ENCODE data around the gene TAF1C. TPM values are rescaled to one million over a fixed set of nuclear protein-coding genes. Genes with fewer than 3 reads are reported as not detected.

TAF1C gene
- total RNA-seq, 4 donors from 2014 or later = 23.9 to 43.7 (median 32.1) TPM

DNA sequence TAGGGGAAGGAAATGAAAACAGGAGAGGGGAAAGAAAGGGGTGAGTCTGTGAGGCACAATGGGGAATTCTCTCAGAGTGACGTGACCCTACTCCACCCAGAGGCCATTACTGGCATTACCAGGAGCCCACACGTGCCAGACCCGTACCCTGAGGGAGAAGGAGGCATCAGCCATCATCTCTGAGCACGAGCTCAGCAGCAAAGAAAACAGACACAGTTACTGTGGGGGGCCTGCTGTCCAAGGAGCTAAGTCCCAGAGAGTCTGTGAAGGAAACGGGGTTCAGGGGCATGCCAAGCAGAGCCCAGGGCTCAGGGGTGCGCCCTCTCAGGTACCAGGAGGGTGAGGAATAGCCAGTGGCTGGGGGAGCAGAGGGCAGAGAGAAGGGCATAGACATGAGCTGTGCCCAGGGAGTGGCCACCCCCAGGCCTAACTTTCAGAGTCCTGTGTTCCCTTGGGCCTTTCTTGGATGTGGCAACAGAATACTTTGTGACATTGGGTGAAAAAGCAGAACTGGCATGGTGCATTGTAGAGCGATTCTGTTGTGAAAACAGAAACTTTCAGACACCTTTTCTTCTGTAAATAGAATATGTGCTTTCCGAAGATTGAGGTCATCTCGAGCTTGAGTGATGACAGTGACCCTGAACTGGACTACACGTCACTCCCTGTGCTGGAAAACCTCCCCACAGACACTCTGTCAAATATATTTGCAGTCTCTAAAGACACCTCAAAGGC is 11.3 kb downstream of the TAF1C start:
- Histone ChIP-seq H3K4me3 (no peak overlapping the region), H3K27me3 (no peaks in the 10 kb centered on the region), H3K4me1 (peaks cover 20 to 45% (median 28%) of the 10 kb centered on the region in 3 donors), H3K9me3 (no peaks in the 10 kb centered on the region), H3K27ac (peak overlapping the region in 2 of 4 donors; percentile 14 to 85), H3K36me3 (peaks cover 11 to 27% (median 11%) of the 10 kb centered on the region in 3 donors)
- intact Hi-C loops (cut with DNase I) = no loop called here
- TF ChIP-seq, protein P1, sequence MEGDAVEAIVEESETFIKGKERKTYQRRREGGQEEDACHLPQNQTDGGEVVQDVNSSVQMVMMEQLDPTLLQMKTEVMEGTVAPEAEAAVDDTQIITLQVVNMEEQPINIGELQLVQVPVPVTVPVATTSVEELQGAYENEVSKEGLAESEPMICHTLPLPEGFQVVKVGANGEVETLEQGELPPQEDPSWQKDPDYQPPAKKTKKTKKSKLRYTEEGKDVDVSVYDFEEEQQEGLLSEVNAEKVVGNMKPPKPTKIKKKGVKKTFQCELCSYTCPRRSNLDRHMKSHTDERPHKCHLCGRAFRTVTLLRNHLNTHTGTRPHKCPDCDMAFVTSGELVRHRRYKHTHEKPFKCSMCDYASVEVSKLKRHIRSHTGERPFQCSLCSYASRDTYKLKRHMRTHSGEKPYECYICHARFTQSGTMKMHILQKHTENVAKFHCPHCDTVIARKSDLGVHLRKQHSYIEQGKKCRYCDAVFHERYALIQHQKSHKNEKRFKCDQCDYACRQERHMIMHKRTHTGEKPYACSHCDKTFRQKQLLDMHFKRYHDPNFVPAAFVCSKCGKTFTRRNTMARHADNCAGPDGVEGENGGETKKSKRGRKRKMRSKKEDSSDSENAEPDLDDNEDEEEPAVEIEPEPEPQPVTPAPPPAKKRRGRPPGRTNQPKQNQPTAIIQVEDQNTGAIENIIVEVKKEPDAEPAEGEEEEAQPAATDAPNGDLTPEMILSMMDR (IDR thresholded peaks at IDR 0.05) = peak; percentile 36 to 90 (median 74)
- TF ChIP-seq POLR2A (IDR thresholded peaks at IDR 0.05) = no peak
- WGBS, 2 donors = 29 to 41% methylated on average over 7 to 10 of the region's 10 CpGs
- no peak for DNase-seq

GRCh38 chr16:84174396-84174795 is 12.5 kb downstream of the TAF1C start:
- 61 to 74% methylated on average over 7 to 11 of the region's 11 CpGs for WGBS, 2 donors
- no peaks in the 10 kb centered on the region for H3K9me3 ChIP-seq
- H3K27ac ChIP-seq = no peak overlapping the region
- no peaks in the 10 kb centered on the region for H3K27me3 ChIP-seq
- no peak for DNase-seq
- peaks cover 20 to 41% (median 28%) of the 10 kb centered on the region in 3 donors for H3K4me1 ChIP-seq
- TF ChIP-seq, protein P1 (IDR thresholded peaks at IDR 0.05) = no peak
- no peak for TF ChIP-seq POLR2A (IDR thresholded peaks at IDR 0.05)
- peaks cover 4 to 16% (median 4%) of the 10 kb centered on the region in 3 donors for H3K36me3 ChIP-seq
- H3K4me3 ChIP-seq = no peak overlapping the region
- intact Hi-C loops (cut with DNase I) = no loop called here

- no peaks in the 10 kb centered on the region for H3K36me3 ChIP-seq
- 65 to 76% methylated on average over 9 to 10 of the region's 11 CpGs for WGBS, 2 donors
- peaks cover 0 to 3% (median 0%) of the 10 kb centered on the region in 3 donors for H3K4me1 ChIP-seq
- intact Hi-C loops (cut with DNase I) = no loop called here
- no peaks in the 10 kb centered on the region for H3K9me3 ChIP-seq
- peaks cover 0 to 5% (median 0%) of the 10 kb centered on the region in 4 donors for H3K27me3 ChIP-seq
- DNase-seq = no peak
- no peak for TF ChIP-seq POLR2A (IDR thresholded peaks at IDR 0.05)
- TF ChIP-seq, protein P1 (IDR thresholded peaks at IDR 0.05) = no peak
- H3K4me3 ChIP-seq = no peak overlapping the region
- no peak overlapping the region for H3K27ac ChIP-seq
Observed at GRCh38 chr16:84169765-84170310, 17.0 kb downstream of the TAF1C start.

DNA sequence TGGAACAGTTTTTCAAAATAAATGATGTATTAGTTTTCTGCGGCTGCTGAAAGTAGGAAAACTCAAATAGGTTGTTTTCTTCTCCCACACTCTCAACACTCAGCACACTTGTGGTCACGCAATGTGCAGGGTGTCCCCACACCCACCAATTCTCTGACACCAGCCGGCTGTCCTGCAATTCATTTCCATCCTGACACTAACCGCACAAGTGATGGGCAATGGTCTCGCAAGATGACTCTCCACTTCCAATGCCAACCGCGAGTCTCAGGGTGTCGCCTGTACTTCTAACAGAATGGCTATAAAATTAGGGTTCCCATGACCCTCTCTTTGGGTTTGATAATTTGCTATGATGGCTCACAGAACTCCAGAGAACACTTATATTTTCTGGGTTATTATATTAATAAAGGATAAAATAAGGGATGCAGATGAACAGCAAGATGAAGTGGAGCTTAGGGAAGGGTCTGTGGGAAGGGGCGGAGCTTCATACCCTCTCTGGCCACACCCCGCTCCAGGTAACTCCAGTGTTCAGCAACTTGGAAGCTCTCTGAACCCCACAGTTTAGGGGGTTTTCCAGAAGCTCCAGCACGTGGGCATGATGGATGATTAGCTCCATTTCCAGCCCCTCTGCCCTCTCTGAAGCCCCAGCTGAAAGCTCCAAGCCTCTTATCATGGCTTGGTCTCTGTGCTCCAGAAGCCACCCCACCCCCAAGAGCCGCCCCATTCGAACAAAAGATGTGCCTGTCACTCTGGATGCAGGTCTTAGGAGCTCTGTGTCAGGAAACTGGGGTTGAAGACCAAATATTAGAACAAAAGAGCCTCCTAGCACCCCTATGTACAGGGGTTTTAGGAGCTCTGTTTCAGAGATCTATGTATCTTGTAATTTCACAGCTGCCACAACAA is 19.8 kb downstream of the TAF1C start:
- H3K4me1 ChIP-seq = no peaks in the 10 kb centered on the region
- H3K27ac ChIP-seq = no peak overlapping the region
- no peak overlapping the region for H3K4me3 ChIP-seq
- H3K9me3 ChIP-seq = no peaks in the 10 kb centered on the region
- no peak for DNase-seq
- H3K27me3 ChIP-seq = peaks cover 0 to 16% (median 0%) of the 10 kb centered on the region in 4 donors
- H3K36me3 ChIP-seq = no peaks in the 10 kb centered on the region
- 67 to 76% methylated on average over 11 to 12 of the region's 13 CpGs for WGBS, 2 donors
- TF ChIP-seq, protein P1 (IDR thresholded peaks at IDR 0.05) = no peak
- no peak for TF ChIP-seq POLR2A (IDR thresholded peaks at IDR 0.05)
- intact Hi-C loops (cut with DNase I) = no loop called here

All from esophagus squamous epithelium (tissue), 5 donors.